Activated B cell treated with CpG ODN at 0.5 μM for 24 hours (primary cell): ENCODE data around the gene YAP1. TPM values are rescaled to one million over a fixed set of nuclear protein-coding genes. Genes with fewer than 3 reads are reported as not detected.

Experiments used
- ATAC-seq: fragments of 200-7000 bp; cut with Tn5 transposase; one replicate; pipeline ENCODE4 v1.10.0; 2021; ENCODE audit warnings: low read depth, mild to moderate bottlenecking, moderate library complexity
- CTCF ChIA-PET: fragments of 350-600 bp; sonication (Branson Sonifier 250); formaldehyde crosslinking; loops from one replicate; lab custom pipeline; 2021; ENCODE audit warnings: antibody characterized with exemption; lab: Charles Lee
- POLR2A ChIA-PET: fragments of 350-600 bp; sonication (Branson Sonifier 250); formaldehyde crosslinking; loops from one replicate; lab custom pipeline; 2021; ENCODE audit warnings: antibody characterized with exemption; lab: Charles Lee
- DNase-seq: peaks from one replicate; pipeline ENCODE4 v3.0.0; 2022
- H3K27ac Mint-ChIP-seq: one replicate; pipeline ENCODE4 v1.8.0; 2020; ENCODE audit warnings: mixed read lengths
- H3K27me3 Mint-ChIP-seq: one replicate; pipeline ENCODE4 v1.8.0; 2021; ENCODE audit warnings: mixed read lengths
- H3K36me3 Mint-ChIP-seq: one replicate; pipeline ENCODE4 v1.8.0; 2021; ENCODE audit warnings: low read depth, mixed read lengths
- H3K4me1 Mint-ChIP-seq: one replicate; pipeline ENCODE4 v1.8.0; 2021; ENCODE audit warnings: mixed read lengths
- H3K4me3 Mint-ChIP-seq: one replicate; pipeline ENCODE4 v1.8.0; 2020; ENCODE audit warnings: mild to moderate bottlenecking, mixed read lengths
- H3K9me3 Mint-ChIP-seq: one replicate; pipeline ENCODE4 v1.8.0; 2020; ENCODE audit warnings: mixed read lengths
- CTCF ChIP-seq: fragments of 200-600 bp; IDR thresholded peaks from one replicate; pipeline ENCODE4 v1.8.0; 2022; ENCODE audit warnings: antibody characterized with exemption, mild to moderate bottlenecking
- intact Hi-C: fragments of 100-400 bp; cut with micrococcal nuclease; formaldehyde crosslinking; loops from one replicate; pipeline ENCODE4 v1.15.1; 2024
- total RNA-seq: library from RNA; stranded (reverse); gene quantifications from 2 replicates; pipeline ENCODE4 v1.2.3, GENCODE V29; 2022

Gene YAP1
- total RNA-seq, 1 donor from 2014 or later, result not detected

DNA sequence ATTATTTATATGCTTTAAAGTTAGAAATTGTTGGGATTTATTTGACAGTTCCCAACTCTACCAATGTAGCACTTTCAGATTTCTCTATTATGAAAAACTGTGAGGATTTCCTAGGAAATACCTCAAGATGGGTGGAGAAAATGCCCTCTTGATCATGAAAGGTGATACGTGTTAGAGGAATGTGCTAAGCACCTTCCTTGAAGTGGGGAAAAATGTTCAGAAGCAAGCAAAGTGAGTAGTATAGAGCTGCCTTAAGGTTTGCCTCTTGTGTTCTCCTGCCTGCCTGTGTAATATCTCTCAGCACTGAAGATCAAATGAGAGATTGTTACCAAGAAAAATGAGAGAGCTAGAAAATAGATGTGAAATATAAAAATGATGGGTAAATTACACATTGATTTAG lies 58.2 kb downstream of the YAP1 start:
- CTCF ChIA-PET, result no interaction called here
- ATAC-seq, result no peak
- H3K27me3 Mint-ChIP-seq, result peaks cover 18% of the 10 kb centered on the region
- no peaks in the 10 kb centered on the region for H3K36me3 Mint-ChIP-seq
- no peak overlapping the region for H3K4me3 Mint-ChIP-seq
- POLR2A ChIA-PET, result no interaction called here
- no peak for TF ChIP-seq CTCF
- no peaks in the 10 kb centered on the region for H3K9me3 Mint-ChIP-seq
- H3K4me1 Mint-ChIP-seq, result no peaks in the 10 kb centered on the region
- no peak overlapping the region for H3K27ac Mint-ChIP-seq
- no peak for DNase-seq
- intact Hi-C loops, result no loop called here

DNA sequence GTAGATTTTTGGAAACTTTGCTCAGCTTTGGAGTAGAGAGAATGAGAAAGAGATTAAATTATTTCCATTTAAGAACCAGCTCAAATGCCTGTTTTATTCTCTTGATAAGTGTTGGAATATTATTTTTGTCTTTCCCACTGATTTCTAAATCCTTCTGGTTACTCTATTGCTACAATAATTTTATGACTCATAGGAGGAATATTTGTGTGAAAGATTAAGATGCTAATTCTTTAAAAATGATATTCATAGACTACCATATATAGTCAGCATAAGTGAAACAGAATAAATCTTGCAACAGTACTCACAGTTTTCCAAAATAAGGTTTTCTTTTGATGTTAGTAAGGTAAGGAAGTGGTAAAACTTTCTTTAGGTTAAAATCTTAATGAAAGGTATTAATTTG lies 60.9 kb downstream of the YAP1 start:
- no peak overlapping the region for H3K27ac Mint-ChIP-seq
- H3K4me3 Mint-ChIP-seq, result no peak overlapping the region
- no peaks in the 10 kb centered on the region for H3K9me3 Mint-ChIP-seq
- POLR2A ChIA-PET, result no interaction called here
- intact Hi-C loops, result no loop called here
- H3K27me3 Mint-ChIP-seq, result peaks cover 15% of the 10 kb centered on the region
- H3K4me1 Mint-ChIP-seq, result no peaks in the 10 kb centered on the region
- DNase-seq (no peak), ATAC-seq (no peak)
- CTCF ChIA-PET, result no interaction called here
- no peak for TF ChIP-seq CTCF
- no peaks in the 10 kb centered on the region for H3K36me3 Mint-ChIP-seq

DNA sequence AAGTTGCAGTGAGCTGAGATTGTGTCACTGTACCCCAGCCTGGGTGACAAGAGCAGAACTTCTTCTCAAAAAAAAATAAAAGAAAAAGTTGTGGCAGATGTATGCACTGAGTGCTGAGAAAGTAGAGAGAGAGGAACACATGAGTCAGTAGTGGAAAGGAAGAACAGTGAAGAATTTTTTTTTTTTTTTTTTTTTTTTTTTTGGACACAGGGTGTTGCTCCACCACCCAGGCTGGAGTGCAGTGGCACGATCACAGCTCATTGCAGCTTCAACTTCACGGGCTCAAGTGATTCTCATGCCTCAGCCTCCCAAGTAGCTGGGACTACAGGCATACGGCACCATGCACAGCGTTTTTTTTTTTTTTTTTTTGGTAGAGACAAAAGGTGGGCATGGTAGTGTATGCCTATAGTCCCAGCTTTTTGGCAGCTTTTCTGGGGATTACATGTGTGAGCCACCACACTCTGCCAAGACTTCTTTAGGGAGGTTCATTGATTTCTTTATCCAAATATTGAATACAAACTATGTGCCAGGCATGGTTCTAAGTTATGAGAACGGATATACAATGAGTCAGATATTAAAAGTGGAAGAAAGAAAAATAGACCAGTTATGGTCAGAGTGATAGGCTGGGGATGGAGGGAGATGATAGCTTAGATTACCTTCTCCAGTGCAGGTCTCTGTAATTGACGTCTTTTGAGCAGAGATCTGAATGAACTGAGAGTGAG lies 62.0 kb downstream of the YAP1 start:
- Mint-ChIP-seq H3K4me3 (no peak overlapping the region), H3K36me3 (no peaks in the 10 kb centered on the region), H3K4me1 (no peaks in the 10 kb centered on the region), H3K27me3 (peaks cover 13% of the 10 kb centered on the region), H3K27ac (no peak overlapping the region), H3K9me3 (no peaks in the 10 kb centered on the region)
- ATAC-seq (no peak), DNase-seq (no peak)
- POLR2A ChIA-PET, result no interaction called here
- no peak for TF ChIP-seq CTCF
- CTCF ChIA-PET, result no interaction called here
- intact Hi-C loops, result no loop called here

DNA sequence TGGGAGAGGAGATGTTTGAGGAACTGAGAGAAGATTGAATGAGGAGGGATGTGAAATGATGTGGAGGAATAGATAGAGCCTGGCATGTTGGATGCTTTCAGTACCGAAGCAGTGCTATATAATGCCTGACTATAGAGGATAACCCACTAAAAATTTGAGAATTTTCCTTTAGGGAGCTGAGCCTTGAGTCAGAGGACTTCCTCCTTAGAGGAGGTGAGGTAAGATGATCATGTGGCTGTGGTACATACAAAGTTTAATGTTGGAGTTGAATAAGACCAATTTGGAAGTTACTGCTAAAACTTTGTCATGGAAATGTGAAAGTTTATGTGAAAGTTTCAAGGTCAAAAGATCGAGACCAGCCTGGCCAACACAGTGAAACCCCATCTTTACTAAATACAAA lies 66.9 kb downstream of the YAP1 start:
- no peak for DNase-seq
- ATAC-seq, result no peak
- Mint-ChIP-seq H3K36me3 (no peaks in the 10 kb centered on the region), H3K27me3 (peaks cover 8% of the 10 kb centered on the region), H3K27ac (no peak overlapping the region), H3K4me3 (no peak overlapping the region), H3K4me1 (no peaks in the 10 kb centered on the region), H3K9me3 (no peaks in the 10 kb centered on the region)
- intact Hi-C loops, result no loop called here
- no peak for TF ChIP-seq CTCF
- POLR2A ChIA-PET, result no interaction called here
- CTCF ChIA-PET, result no interaction called here

DNA sequence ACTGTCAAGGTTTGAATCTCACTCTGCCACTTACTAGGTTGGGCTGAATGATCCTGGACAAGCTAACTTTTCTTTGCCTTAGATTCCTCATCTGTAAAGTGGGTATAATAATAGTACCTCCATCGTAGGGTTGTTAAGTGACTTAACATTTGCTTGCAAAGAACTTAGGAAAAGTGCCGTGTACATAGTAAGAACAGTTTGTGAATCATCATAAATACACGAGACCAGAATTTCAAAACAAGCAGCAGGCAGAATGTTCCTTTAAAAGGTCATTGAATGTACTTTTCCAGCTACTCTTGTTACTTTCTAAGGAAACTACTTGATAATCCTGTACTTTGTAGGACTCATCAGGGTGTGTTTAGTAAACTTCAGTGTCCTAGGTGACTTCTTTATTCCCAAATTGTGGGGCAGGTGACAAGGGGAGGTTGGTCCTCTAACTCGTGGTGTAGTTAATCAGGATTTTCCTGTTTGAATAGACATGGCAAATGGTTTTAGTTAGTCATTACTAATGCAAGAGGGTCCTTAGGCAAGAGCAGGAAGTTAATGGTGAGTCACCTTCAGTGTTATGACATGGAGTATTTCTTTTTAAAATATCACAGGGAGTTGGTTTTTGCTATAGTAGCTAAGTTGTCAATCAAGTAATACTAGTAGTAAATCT lies 67.9 kb downstream of the YAP1 start:
- H3K27me3 Mint-ChIP-seq, result peaks cover 2% of the 10 kb centered on the region
- ChIA-PET CTCF (no interaction called here), POLR2A (no interaction called here)
- ATAC-seq, result no peak
- TF ChIP-seq CTCF, result no peak
- no peaks in the 10 kb centered on the region for H3K36me3 Mint-ChIP-seq
- intact Hi-C loops, result no loop called here
- no peaks in the 10 kb centered on the region for H3K4me1 Mint-ChIP-seq
- H3K9me3 Mint-ChIP-seq, result no peaks in the 10 kb centered on the region
- H3K4me3 Mint-ChIP-seq, result no peak overlapping the region
- no peak for DNase-seq
- no peak overlapping the region for H3K27ac Mint-ChIP-seq
